ENCODE measurements around the gene DDX24. TPM values are rescaled to one million over a fixed set of nuclear protein-coding genes. Genes with fewer than 3 reads are reported as not detected.
A peak's percentile ranks its signal among the peaks of the same experiment; 100 is the strongest.

Gene DDX24
- total RNA-seq, 2 experiments from 2014 or later = 172 to 184 TPM

GRCh38 chr14:94124582-94125377 is 43.8 kb upstream of the DDX24 start:
- ChIA-PET POLR2A (no interaction called here), CTCF (interaction anchor here (1.0 to 1.5 kb wide), 4 partner anchors 12 to 185 kb away, joined by 3 to 4 read pairs (median 3); partner anchors contain the start of genes DDX24 and IFI27L1)
- Mint-ChIP-seq H3K27ac (no peak overlapping the region), H3K4me1 (ENCODE audit: low read depth) (peaks cover 10% of the 10 kb centered on the region), H3K9me3 (ENCODE audit: insufficient read depth) (peaks cover 11% of the 10 kb centered on the region), H3K4me3 (no peak overlapping the region), H3K27me3 (ENCODE audit: low read depth) (peaks cover 10% of the 10 kb centered on the region), H3K36me3 (ENCODE audit: low read depth) (peaks cover 7% of the 10 kb centered on the region)
- ATAC-seq (no peak), DNase-seq (no peak)

GRCh38 chr14:94123868-94124267 is 42.9 kb upstream of the DDX24 start:
- no peak for DNase-seq
- Mint-ChIP-seq H3K27ac (no peak overlapping the region), H3K4me1 (ENCODE audit: low read depth) (peaks cover 5% of the 10 kb centered on the region), H3K36me3 (ENCODE audit: low read depth) (peaks cover 10% of the 10 kb centered on the region), H3K4me3 (no peak overlapping the region), H3K27me3 (ENCODE audit: low read depth) (peaks cover 10% of the 10 kb centered on the region), H3K9me3 (ENCODE audit: insufficient read depth) (peaks cover 16% of the 10 kb centered on the region)
- ATAC-seq = no peak
- ChIA-PET POLR2A (no interaction called here), CTCF (interaction anchor here (1.2 to 1.5 kb wide), 3 partner anchors 19 to 184 kb away, joined by 3 read pairs; partner anchors contain the start of genes DDX24 and IFI27L1)

GRCh38 chr14:94123296-94123695 is 42.3 kb upstream of the DDX24 start:
- CTCF ChIA-PET = interaction anchor here (1.2 to 1.5 kb wide), 2 partner anchors 19 to 184 kb away, joined by 3 read pairs; no protein-coding TSS in a partner anchor
- Mint-ChIP-seq H3K27ac (no peak overlapping the region), H3K4me1 (ENCODE audit: low read depth) (peaks cover under 1% of the 10 kb centered on the region), H3K27me3 (ENCODE audit: low read depth) (peaks cover 10% of the 10 kb centered on the region), H3K9me3 (ENCODE audit: insufficient read depth) (peaks cover 16% of the 10 kb centered on the region), H3K36me3 (ENCODE audit: low read depth) (peaks cover 9% of the 10 kb centered on the region), H3K4me3 (no peak overlapping the region)
- ATAC-seq (no peak), DNase-seq (no peak)
- POLR2A ChIA-PET = no interaction called here

- peaks cover 9% of the 10 kb centered on the region for H3K36me3 Mint-ChIP-seq (ENCODE audit: low read depth)
- H3K4me3 Mint-ChIP-seq = no peak overlapping the region
- H3K9me3 Mint-ChIP-seq (ENCODE audit: insufficient read depth) = peaks cover 16% of the 10 kb centered on the region
- POLR2A ChIA-PET = no interaction called here
- peaks cover 8% of the 10 kb centered on the region for H3K4me1 Mint-ChIP-seq (ENCODE audit: low read depth)
- H3K27ac Mint-ChIP-seq = no peak overlapping the region
- H3K27me3 Mint-ChIP-seq (ENCODE audit: low read depth) = peaks cover 10% of the 10 kb centered on the region
- DNase-seq (no peak), ATAC-seq (no peak)
- CTCF ChIA-PET = interaction anchor here (1.4 kb wide), 1 partner anchor 8 kb away, joined by 3 read pairs; no protein-coding TSS in a partner anchor
Observed at GRCh38 chr14:94122438-94122837, 41.4 kb upstream of the DDX24 start.

GRCh38 chr14:94121485-94121884 is 40.5 kb upstream of the DDX24 start:
- no peak for ATAC-seq
- peaks cover 10% of the 10 kb centered on the region for H3K27me3 Mint-ChIP-seq (ENCODE audit: low read depth)
- no peak overlapping the region for H3K4me3 Mint-ChIP-seq
- H3K9me3 Mint-ChIP-seq (ENCODE audit: insufficient read depth) = peaks cover 16% of the 10 kb centered on the region
- CTCF ChIA-PET = interaction anchor here (1.4 kb wide), 1 partner anchor 9 kb away, joined by 3 read pairs; no protein-coding TSS in a partner anchor
- POLR2A ChIA-PET = no interaction called here
- no peak for DNase-seq
- H3K27ac Mint-ChIP-seq = no peak overlapping the region
- H3K36me3 Mint-ChIP-seq (ENCODE audit: low read depth) = peaks cover 5% of the 10 kb centered on the region
- peaks cover 8% of the 10 kb centered on the region for H3K4me1 Mint-ChIP-seq (ENCODE audit: low read depth)

- ChIA-PET CTCF (no interaction called here), POLR2A (no interaction called here)
- H3K27ac Mint-ChIP-seq = no peak overlapping the region
- H3K9me3 Mint-ChIP-seq (ENCODE audit: insufficient read depth) = peaks cover 16% of the 10 kb centered on the region
- H3K4me1 Mint-ChIP-seq (ENCODE audit: low read depth) = peaks cover 8% of the 10 kb centered on the region
- DNase-seq = no peak
- H3K27me3 Mint-ChIP-seq (ENCODE audit: low read depth) = peaks cover 10% of the 10 kb centered on the region
- H3K36me3 Mint-ChIP-seq (ENCODE audit: low read depth) = peaks cover 5% of the 10 kb centered on the region
- H3K4me3 Mint-ChIP-seq = no peak overlapping the region
- ATAC-seq = no peak
Observed at GRCh38 chr14:94120667-94121340, 39.8 kb upstream of the DDX24 start.

GRCh38 chr14:94119071-94119470 is 38.1 kb upstream of the DDX24 start:
- Mint-ChIP-seq H3K27me3 (ENCODE audit: low read depth) (peaks cover 10% of the 10 kb centered on the region), H3K9me3 (ENCODE audit: insufficient read depth) (peaks cover 16% of the 10 kb centered on the region), H3K4me3 (no peak overlapping the region), H3K36me3 (ENCODE audit: low read depth) (peaks cover 5% of the 10 kb centered on the region), H3K4me1 (ENCODE audit: low read depth) (peaks cover 22% of the 10 kb centered on the region), H3K27ac (no peak overlapping the region)
- DNase-seq (no peak), ATAC-seq (no peak)
- ChIA-PET CTCF (interaction anchor here (1.4 kb wide), 1 partner anchor 18 kb away, joined by 3 read pairs; no protein-coding TSS in a partner anchor), POLR2A (no interaction called here)

GRCh38 chr14:94117856-94118255 is 36.9 kb upstream of the DDX24 start:
- no peak for DNase-seq
- CTCF ChIA-PET = interaction anchor here (0.8 to 2.0 kb wide), 2 partner anchors 18 to 23 kb away, joined by 3 to 6 read pairs; no protein-coding TSS in a partner anchor
- POLR2A ChIA-PET = no interaction called here
- ATAC-seq = no peak
- peaks cover 5% of the 10 kb centered on the region for H3K36me3 Mint-ChIP-seq (ENCODE audit: low read depth)
- H3K9me3 Mint-ChIP-seq (ENCODE audit: insufficient read depth) = peaks cover 16% of the 10 kb centered on the region
- no peak overlapping the region for H3K27ac Mint-ChIP-seq
- no peak overlapping the region for H3K4me3 Mint-ChIP-seq
- H3K27me3 Mint-ChIP-seq (ENCODE audit: low read depth) = peaks cover 10% of the 10 kb centered on the region
- H3K4me1 Mint-ChIP-seq (ENCODE audit: low read depth) = peaks cover 26% of the 10 kb centered on the region

GRCh38 chr14:94116701-94117100 is 35.7 kb upstream of the DDX24 start:
- ChIA-PET POLR2A (no interaction called here), CTCF (interaction anchor here (2.0 kb wide), 1 partner anchor 20 kb away, joined by 6 read pairs; no protein-coding TSS in a partner anchor)
- Mint-ChIP-seq H3K4me1 (ENCODE audit: low read depth) (peaks cover 38% of the 10 kb centered on the region), H3K27ac (no peak overlapping the region), H3K4me3 (no peak overlapping the region), H3K9me3 (ENCODE audit: insufficient read depth) (peaks cover 11% of the 10 kb centered on the region), H3K27me3 (ENCODE audit: low read depth) (peaks cover 10% of the 10 kb centered on the region), H3K36me3 (ENCODE audit: low read depth) (peaks cover 11% of the 10 kb centered on the region)
- no peak for ATAC-seq
- no peak for DNase-seq

- no peak for ATAC-seq
- peak overlapping the region; percentile 18 for H3K27ac Mint-ChIP-seq
- no peak for DNase-seq
- H3K4me3 Mint-ChIP-seq = no peak overlapping the region
- H3K4me1 Mint-ChIP-seq (ENCODE audit: low read depth) = peaks cover 38% of the 10 kb centered on the region
- peaks cover 11% of the 10 kb centered on the region for H3K36me3 Mint-ChIP-seq (ENCODE audit: low read depth)
- peaks cover 6% of the 10 kb centered on the region for H3K9me3 Mint-ChIP-seq (ENCODE audit: insufficient read depth)
- POLR2A ChIA-PET = no interaction called here
- CTCF ChIA-PET = interaction anchor here (1.0 to 4.4 kb wide), 5 partner anchors 16 to 176 kb away, joined by 3 to 18 read pairs (median 4); no protein-coding TSS in a partner anchor
- H3K27me3 Mint-ChIP-seq (ENCODE audit: low read depth) = peaks cover 3% of the 10 kb centered on the region
Observed at GRCh38 chr14:94115631-94116030, 34.6 kb upstream of the DDX24 start.

- H3K4me1 Mint-ChIP-seq (ENCODE audit: low read depth) = peaks cover 41% of the 10 kb centered on the region
- DNase-seq = no peak
- no peak overlapping the region for H3K4me3 Mint-ChIP-seq
- no peaks in the 10 kb centered on the region for H3K27me3 Mint-ChIP-seq (ENCODE audit: low read depth)
- H3K36me3 Mint-ChIP-seq (ENCODE audit: low read depth) = peaks cover 11% of the 10 kb centered on the region
- no peak for ATAC-seq
- ChIA-PET POLR2A (no interaction called here), CTCF (interaction anchor here (0.9 to 4.4 kb wide), 6 partner anchors 14 to 175 kb away, joined by 3 to 18 read pairs (median 4); partner anchors contain the start of gene IFI27L2)
- peak overlapping the region; percentile 18 for H3K27ac Mint-ChIP-seq
- H3K9me3 Mint-ChIP-seq (ENCODE audit: insufficient read depth) = peaks cover 6% of the 10 kb centered on the region
Observed at GRCh38 chr14:94115058-94115591, 34.1 kb upstream of the DDX24 start.

Measured in activated CD8-positive, alpha-beta T cell treated with anti-CD3 and anti-CD28 coated beads, Interleukin-2, amount 10 ng/mL, durations not matched to agents 7 days and 5 days (primary cell).